ENCODE measurements around the gene SUV39H2.
"Not testable (repeated sequence)": the region's sequence is repeated elsewhere in the genome, so short reads cannot be mapped to it uniquely, and the experiment has no call there.

Gene SUV39H2

GRCh38 chr10:14876764-14877163 is 1.9 kb upstream of the SUV39H2 start:
- DNase-seq (ENCODE audit: low spot score): no peak

- DNase-seq (ENCODE audit: low spot score): peak; percentile 33
Measured at GRCh38 chr10:14879124-14879927, 660 bp downstream of the SUV39H2 start.

- DNase-seq (ENCODE audit: low spot score): no peak
Measured at GRCh38 chr10:14879928-14880193, 1.2 kb downstream of the SUV39H2 start.

- DNase-seq (ENCODE audit: low spot score): no peak
Measured at GRCh38 chr10:14880229-14880628, 1.6 kb downstream of the SUV39H2 start.

- no peak for DNase-seq (ENCODE audit: low spot score)
Measured at GRCh38 chr10:14884082-14884481, 5.4 kb downstream of the SUV39H2 start.

GRCh38 chr10:14889318-14889717 is 10.7 kb downstream of the SUV39H2 start:
- peak; percentile 9 for DNase-seq (ENCODE audit: low spot score)

- no peak for DNase-seq (ENCODE audit: low spot score)
Measured at GRCh38 chr10:14891151-14891550, 12.5 kb downstream of the SUV39H2 start.

- DNase-seq (ENCODE audit: low spot score): peak; percentile 23
Measured at GRCh38 chr10:14904316-14904732, 25.7 kb downstream of the SUV39H2 start.

GRCh38 chr10:14904864-14905263 is 26.2 kb downstream of the SUV39H2 start:
- no peak for DNase-seq (ENCODE audit: low spot score)

- no peak for DNase-seq (ENCODE audit: low spot score)
Measured at GRCh38 chr10:14905890-14906289, 27.2 kb downstream of the SUV39H2 start.

GRCh38 chr10:14906765-14907164 is 28.1 kb downstream of the SUV39H2 start:
- no peak for DNase-seq (ENCODE audit: low spot score)

- DNase-seq (ENCODE audit: low spot score): not testable (repeated sequence)
Measured at GRCh38 chr10:14907591-14907990, 28.9 kb downstream of the SUV39H2 start.

- DNase-seq (ENCODE audit: low spot score): no peak
Measured at GRCh38 chr10:14909101-14909500, 30.4 kb downstream of the SUV39H2 start.

GRCh38 chr10:14910953-14911352 is 32.3 kb downstream of the SUV39H2 start:
- no peak for DNase-seq (ENCODE audit: low spot score)

GRCh38 chr10:14911801-14912200 is 33.1 kb downstream of the SUV39H2 start:
- no peak for DNase-seq (ENCODE audit: low spot score)

GRCh38 chr10:14916600-14916999 is 37.9 kb downstream of the SUV39H2 start:
- DNase-seq (ENCODE audit: low spot score): no peak

- no peak for DNase-seq (ENCODE audit: low spot score)
Measured at GRCh38 chr10:14917827-14918226, 39.2 kb downstream of the SUV39H2 start.

- DNase-seq (ENCODE audit: low spot score): no peak
Measured at GRCh38 chr10:14918964-14919363, 40.3 kb downstream of the SUV39H2 start.

GRCh38 chr10:14924013-14924412 is 45.3 kb downstream of the SUV39H2 start:
- no peak for DNase-seq (ENCODE audit: low spot score)

- no peak for DNase-seq (ENCODE audit: low spot score)
Measured at GRCh38 chr10:14925268-14925667, 46.6 kb downstream of the SUV39H2 start.

- DNase-seq (ENCODE audit: low spot score): no peak
Measured at GRCh38 chr10:14926061-14926470, 47.4 kb downstream of the SUV39H2 start.

- no peak for DNase-seq (ENCODE audit: low spot score)
Measured at GRCh38 chr10:14926722-14927416, 48.2 kb downstream of the SUV39H2 start.

GRCh38 chr10:14930610-14931009 is 51.9 kb downstream of the SUV39H2 start:
- no peak for DNase-seq (ENCODE audit: low spot score)

GRCh38 chr10:14936584-14936983 is 57.9 kb downstream of the SUV39H2 start:
- DNase-seq (ENCODE audit: low spot score): no peak
